ENCODE measurements around the gene ROBO4. TPM values are rescaled to one million over a fixed set of nuclear protein-coding genes. Genes with fewer than 3 reads are reported as not detected.
A peak's percentile ranks its signal among the peaks of the same experiment; 100 is the strongest.

The ROBO4 gene
- total RNA-seq, 1 donor from 2014 or later, result 186 TPM

DNA sequence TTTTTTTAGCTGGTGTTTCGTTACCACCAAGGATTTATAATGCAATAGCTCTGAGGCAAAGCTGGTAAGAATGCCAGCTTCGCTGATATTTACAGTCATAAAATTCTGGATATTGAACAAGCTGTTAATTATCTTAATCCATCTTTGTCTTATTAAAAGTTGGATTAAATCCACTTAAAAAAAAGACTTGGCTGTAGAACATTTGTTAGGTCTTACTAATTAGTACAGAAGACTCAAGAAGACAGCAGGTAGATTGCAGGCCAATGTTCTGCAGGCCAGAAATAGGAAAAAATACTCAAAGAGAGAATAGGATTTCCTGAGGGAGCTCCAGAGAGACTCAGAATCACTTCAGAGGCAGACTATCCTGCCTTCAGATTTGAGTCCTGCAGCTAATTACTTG lies 7.5 kb downstream of the ROBO4 start:
- no peak for DNase-seq (ENCODE audit: low read depth, low spot score)

DNA sequence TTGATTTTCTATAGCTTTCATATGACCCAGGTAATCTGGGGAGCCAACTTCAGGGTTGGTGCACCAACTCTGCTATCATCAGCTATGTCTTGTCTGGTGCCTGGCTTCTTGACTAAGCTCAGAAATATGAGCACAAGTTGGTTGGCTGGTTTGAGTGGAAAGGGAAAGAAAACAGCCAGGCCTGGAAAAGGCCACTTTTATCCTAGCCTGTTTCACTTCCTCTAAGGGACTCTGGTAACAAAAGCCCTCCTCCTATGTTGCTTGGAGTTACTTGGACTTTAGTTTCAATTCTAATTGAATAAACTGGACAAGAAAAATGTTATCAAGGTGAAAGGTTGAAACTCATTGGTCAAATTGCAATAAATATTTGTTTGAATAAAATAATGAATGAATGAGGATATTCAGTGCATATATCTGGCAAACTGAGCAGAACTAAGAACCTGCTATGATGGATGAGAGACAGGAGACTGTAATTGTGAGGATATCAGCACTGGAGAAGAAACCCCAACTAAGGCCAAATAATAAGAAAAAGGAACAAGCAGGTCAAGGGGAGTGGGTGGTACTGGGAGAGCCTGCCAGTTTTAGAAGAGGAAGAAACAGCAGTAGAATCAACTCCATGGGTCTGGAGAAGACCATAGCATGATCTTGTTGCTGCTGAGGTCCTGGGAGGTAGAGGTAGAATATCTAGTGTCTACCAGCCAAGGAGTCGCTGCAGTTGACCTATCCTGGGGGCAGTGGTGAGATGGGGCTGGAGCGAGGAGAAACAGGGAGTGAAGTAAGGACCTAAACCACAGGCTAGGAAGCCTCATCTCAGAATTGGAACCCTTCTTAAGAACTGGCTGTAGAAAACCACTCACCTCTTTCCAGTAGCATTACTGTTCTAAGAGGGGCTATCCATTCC lies 8.2 kb downstream of the ROBO4 start:
- no peak for DNase-seq (ENCODE audit: low read depth, low spot score)

DNA sequence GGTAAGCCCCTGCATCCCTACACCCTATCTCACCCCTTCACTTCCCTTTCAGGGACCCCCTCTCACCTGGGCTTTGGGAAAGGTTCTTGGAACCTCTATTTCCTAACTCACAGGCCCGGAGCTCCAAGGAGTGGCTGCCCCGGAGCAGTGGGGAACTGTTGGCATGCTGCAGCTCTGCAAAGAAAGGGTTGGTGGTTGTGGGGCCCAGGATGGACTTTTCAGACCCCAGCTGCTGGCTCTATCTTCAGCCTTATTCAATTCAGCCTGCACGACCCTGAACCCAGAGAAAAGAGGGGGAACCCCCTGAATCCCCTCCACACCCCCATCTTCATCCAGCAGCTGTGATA lies 10.0 kb downstream of the ROBO4 start:
- no peak for DNase-seq (ENCODE audit: low read depth, low spot score)

DNA sequence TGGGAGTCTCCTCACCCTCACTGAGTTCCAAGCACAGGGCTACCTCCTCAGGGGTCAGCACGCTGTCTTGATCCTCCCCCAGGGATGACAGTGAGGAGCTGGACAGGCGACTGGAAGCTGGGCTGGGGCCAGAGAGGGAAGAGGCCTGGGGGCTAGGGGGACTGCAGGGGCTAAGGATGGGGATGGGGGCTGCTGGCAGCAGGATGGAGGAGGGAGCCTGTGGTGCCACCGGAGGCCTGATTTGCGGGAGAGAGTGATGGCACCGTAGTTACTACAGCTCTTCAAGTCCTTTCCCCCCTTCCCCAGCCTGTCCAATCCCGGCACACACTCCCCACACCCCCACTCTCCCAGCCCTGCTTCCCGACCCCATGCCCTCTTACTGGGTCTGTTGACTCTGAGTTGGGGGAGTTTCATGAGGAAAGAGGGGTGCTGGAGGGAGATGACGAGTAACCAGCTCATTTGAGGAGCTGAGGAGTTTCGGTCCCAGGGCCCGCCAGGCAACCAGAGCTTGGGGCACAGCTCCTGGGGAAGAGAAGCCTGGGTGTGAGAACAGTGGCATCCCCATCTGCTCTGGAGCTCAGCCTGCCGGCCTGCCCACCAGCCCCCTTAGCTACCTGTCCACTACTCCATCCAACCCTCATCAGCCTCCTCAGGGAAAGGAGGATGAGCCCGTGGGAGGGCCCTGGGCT lies 10.5 kb downstream of the ROBO4 start:
- no peak for DNase-seq (ENCODE audit: low read depth, low spot score)

DNA sequence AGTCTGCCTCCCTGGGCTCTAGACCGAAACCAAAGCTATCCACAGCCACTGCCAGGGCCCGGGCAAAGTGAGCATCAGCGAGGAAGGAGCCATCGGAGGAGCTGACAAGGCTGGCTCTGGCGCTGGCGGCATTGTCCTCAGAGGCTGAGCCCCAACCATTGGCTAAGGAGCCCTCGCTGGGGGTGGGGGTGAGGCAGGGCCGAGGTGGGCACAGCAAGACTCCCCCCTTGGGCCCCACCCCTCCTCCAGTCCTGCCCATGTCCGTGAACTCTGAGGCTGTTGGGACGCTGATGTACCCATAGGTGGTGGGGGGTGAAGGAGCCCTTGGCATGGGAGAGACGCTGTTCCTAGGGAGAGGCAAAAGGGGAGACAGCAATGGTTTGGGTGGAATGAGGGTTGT lies 11.2 kb downstream of the ROBO4 start:
- no peak for DNase-seq (ENCODE audit: low read depth, low spot score)

DNA sequence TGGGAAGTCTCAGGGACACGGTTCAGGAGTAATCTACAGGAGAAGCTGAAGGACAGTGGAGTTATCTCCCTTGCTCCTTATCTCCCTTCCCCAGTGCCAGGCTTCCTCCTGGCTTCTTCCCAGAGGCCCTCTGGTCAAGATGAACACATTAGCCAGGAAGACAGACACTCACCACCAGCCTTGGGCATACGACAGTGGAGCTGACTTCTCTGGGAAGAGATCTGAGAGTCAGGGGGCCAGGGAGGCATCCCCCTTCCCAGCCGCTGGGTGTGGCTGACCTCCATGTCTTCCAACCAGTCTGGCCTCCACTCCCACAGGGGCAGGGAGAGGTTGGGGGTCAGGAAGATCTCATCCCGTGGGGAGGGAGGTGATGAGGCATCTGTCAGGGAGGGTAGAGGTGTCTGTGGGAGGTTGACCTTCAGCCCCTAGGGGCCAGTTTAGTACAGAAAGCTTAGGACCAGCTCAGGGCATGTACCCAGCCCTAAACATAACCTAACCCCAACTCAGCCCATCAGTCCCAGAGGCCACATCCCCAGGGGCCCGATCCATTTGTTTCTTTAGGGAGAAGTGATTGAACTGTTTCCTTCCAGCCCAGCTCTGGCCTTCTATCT lies 12.7 kb downstream of the ROBO4 start:
- no peak for DNase-seq (ENCODE audit: low read depth, low spot score)

DNA sequence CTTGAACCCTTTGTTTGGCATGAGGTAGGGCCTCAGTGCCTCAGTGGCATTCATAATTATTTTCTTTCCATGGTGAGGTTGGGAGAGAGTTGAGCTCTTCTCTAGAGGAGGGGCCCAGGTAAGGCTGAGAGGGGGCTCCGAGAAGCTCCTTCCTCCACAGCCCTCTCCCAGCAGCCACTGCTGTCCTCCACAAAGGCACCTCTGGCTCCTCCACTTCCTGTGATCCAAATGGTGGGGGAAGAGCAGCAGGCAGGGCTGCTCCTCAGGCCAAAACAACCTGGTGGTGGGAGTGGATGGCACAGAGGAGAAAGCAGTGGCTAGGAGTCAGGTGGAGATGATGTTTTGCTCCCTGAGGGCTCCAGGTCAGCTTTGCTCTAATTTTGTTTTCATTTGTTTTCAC lies 13.3 kb downstream of the ROBO4 start:
- no peak for DNase-seq (ENCODE audit: low read depth, low spot score)

DNA sequence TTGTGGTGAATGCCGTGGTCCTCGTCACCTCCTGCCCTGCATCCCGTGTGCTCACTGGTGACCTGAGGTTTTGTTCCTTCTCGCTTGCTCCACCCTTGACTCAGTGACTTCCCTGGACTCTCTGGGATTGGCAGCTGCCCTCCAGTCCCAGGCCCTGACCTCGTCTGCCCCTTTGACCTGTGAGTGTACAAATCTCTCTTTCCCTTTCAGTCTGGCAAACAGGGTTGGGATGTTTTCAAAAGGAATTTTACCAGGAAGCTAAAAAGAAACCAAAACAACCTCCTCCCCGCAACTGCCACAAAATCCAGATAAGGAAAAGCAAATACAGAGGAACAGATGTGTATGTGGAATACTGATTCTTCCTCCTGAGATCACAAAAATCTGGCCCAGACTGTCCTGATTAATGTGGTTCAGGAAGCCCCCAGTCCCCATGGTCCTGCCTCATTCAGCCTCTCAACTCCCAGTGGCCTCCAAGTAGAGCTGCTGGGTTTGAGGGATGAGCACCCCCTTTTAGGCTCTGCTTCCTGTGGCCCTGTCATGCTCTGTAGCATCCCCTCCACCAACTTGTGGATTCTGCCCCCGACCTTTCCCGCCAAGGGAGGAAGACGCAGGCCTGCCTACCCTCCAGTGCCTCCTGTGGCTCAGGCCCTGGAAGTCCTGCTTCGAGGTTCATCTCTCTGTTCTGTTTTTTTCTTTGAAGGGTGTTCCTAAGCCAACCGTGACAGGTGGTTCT lies 15.2 kb downstream of the ROBO4 start:
- no peak for DNase-seq (ENCODE audit: low read depth, low spot score)

DNA sequence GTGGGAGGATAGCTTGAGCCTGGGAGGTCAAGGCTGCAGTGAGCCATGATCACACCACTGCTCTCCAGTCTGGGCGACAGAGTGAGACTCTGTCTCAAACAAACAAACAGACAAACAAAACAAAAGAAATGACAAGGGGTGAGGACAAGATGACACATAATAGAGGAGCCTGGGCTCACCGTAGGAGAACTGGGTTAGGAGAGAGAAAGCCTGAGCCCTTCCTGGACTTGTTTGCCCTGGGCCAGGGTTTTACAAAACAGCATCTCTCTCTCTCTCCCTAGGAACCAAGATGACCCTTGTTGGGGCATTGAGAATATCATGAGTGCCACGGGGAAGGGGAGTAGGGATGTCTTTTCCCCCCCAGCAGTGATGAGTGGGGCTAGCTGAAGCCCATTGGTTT lies 16.7 kb downstream of the ROBO4 start:
- no peak for DNase-seq (ENCODE audit: low read depth, low spot score)

DNA sequence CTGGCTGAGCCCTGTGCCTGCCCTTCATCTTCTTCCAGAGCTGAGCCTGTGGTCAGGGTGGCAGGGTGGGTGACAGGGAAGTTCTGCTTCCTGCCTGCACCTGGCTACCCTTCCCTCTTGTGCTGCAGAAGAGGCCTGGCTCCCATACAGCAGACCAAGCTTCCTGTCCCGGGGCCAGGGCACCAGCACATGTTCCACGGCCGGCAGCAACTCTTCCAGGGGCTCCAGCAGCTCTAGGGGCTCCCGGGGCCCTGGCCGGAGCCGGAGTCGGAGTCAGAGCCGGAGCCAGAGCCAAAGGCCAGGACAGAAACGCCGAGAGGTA lies 17.4 kb downstream of the ROBO4 start:
- DNase-seq (ENCODE audit: low read depth, low spot score), result no peak

DNA sequence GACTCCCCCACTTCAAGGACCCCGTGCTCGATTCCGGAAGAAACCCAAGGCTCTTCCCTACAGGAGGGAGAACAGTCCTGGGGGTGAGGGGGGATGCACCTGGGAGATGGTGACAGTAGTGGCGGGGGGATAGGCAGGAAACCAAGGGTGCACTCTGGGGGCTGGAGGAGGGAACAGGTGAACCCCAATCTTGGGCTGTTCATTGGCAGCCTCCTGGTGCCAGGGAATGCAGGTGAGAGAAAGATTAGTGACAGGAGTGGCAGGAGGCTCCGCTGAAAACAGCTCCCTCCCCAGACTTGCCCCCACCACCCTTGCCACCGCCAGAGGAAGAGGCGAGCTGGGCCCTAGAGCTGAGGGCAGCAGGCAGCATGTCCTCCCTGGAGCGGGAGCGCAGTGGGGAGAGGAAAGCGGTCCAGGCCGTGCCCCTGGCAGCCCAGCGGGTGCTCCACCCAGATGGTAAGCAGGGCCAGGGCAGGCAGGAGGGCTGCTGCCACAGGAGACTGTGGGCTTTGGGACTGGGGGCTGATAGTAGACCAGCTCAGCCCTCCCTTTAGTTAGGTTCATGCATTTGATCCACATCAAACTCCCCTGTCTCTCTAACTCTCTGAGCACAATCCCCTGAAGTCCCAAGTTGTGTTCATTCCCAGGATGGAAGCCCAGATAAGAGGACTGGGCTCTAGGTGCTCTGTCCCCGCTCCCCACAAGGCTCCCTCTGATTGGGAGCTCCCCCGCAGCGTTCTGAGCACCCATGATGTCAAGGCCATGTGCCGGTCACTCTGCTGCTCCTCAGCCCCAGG lies 18.0 kb downstream of the ROBO4 start:
- no peak for DNase-seq (ENCODE audit: low read depth, low spot score)

DNA sequence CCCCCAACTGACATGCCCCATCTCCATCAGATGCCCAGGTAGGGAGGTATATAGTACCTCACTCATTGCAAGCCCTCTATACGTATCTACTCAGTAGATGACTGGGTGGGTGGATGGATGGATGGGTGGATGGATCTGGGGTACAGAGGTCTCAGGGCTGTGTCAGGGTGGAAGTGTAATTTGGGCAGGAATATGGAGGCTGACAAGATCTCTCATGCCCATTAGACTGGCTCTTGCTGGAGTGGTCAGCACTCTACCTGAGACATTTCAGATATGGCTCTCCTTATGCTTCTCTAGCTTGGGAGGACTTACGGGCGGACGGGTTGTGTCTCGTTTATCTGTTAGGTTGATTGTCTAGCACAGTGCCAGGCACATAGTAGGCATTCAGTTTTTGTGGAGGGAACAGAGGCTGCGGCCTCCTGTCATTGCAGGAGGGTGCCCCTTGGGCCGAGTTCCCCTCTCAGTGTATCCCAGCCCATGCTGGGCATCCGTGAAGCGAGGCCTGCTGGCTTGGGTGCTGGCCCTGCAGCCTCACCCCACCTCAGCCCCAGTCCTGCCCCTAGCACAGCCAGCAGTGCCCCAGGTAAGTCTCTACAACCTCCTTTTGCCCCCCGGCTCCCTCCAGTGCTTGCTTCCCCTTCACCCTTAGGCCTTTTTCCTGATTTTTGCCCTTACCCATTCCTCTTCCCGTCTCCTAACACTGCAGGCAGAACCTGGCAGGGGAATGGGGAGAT lies 18.7 kb downstream of the ROBO4 start:
- DNase-seq (ENCODE audit: low read depth, low spot score), result no peak

DNA sequence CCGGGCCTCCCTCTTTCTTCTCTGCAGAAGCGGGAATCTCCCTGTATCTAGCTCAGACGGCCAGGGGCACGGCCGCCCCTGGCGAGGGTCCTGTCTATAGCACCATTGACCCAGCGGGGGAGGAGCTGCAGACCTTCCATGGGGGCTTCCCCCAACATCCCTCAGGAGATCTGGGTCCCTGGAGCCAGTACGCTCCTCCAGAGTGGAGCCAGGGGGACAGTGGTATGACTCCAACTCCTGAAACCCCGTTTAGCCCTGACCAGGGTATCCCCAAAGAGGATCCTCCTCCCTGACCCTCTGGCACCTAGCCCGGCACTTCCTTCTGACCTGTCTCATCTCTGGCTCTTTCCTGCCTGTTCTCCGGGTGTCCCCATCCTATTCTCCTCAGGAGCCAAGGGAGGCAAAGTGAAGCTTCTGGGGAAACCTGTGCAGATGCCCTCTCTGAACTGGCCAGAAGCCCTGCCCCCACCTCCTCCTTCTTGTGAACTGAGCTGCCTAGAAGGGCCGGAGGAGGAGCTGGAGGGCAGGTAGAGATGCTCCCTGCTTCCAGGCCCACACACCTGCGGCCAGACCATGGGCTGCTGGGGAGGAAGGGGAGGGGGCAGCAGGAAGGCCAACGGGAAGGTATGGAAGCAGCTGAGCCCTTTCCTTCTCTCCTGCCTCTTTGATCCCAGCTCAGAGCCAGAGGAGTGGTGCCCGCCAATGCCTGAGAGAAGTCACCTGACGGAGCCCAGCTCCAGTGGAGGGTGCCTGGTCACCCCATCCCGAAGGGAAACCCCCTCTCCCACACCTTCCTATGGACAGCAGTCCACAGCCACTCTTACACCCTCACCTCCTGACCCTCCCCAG lies 19.5 kb downstream of the ROBO4 start:
- DNase-seq (ENCODE audit: low read depth, low spot score), result no peak

DNA sequence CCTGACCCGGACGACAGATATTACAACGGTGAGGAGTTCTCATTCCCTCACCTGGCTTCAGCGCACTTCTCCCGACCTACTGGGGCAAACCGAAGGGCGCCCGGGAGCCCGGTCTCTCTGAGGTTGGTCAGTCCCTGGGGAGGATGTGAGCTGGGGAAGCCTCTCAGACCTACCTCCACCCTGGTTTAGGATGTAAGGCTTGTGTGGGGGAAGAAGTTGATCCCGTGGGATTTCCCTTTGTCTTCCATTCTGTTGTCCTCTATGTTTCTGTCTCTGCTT lies 20.1 kb downstream of the ROBO4 start:
- DNase-seq (ENCODE audit: low read depth, low spot score), result no peak

DNA sequence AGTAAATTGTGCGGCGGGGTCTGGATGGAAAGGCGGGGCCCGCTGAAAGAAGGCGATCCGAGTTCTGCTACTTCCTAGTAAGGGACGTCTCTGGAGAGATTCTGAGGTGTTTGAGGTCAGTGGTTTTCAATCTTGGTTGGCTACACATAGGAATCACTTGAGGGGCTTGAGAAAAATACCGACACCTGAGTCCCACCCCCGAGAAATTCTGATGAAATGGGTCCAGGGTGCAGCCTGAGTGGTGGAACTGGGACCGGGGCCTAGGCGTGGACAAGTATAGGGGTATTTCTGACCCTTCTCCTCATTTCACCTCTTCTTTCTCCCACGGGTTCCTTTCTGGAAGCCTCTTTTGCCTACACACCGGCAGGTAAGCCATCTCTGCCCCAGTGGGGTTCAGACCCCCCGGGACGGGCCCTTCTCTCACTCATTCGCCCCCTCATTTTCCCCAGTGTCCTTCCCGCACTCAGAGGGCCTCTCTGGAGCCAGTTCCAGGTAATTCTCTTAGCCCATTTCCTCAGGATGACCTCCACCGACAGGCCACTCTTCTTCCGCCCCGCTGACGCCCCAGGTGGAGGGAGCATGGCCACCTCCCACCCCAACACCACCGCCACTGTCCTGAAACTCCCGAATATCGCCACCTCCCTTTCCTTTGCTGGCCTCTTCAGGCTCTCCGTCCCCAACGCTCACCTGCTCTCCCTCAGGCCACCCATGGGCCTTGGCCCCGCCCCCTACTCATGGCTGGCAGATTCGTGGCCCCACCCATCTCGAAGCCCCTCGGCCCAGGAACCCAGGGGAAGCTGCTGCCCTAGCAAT lies 20.6 kb downstream of the ROBO4 start:
- DNase-seq (ENCODE audit: low read depth, low spot score), result no peak

DNA sequence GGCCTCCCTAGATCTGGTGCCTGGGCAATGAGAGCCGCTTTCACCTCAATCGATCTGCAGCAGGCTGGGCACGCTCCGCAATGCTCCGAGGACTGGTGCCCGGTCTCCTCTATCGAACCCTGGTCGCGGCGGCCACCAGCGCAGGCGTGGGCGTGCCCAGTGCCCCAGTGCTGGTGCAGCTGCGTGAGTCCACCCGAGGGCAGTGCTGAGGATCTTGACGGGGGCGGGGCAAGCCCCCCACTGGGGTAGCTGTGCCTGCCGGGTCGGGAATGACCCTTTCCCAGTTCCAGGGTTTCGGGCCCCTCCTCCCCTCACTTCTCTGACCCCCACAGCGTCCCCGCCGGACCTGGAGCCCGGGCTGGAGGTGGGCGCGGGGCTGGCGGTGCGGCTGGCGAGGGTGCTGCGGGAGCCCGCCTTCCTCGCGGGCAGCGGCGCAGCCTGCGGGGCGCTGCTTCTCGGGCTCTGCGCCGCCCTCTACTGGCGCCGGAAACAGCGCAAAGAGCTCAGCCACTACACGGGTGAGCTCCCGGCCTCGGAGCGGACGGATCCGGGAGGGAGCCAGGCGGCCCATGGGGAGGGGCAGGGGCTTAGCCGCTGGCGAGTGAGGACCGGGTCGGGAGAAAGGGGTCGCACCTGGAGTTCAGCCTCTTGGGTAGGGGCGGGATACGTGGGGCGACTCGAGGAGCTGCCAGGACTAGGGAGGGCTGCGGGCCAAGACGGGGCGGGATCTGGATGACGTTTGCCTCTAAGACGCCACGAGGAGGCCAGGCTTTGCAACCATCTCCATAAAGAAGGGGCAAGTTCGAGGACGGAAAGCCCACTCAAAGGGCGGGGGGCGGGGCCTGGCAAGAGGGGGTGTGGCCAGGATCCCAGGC lies 21.5 kb downstream of the ROBO4 start:
- DNase-seq (ENCODE audit: low read depth, low spot score), result peak; percentile 89

DNA sequence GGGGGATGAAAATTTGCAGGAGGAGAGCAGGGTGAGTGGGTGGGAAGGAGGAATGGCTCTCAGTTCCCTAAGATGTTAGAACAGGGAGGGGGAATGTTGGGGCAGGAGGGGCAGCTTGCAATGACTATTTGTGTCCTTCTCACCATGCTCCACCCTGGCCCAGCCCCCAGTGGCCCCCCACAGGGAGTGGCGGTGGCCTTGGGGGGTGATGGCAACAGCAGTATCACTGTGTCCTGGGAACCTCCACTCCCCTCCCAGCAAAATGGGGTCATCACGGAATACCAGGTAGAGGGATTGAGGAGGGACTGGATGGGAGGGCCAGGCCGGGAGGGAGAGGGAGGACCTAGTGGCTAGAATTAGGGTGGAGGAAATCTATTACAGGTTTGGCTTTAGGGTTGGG lies 22.3 kb downstream of the ROBO4 start:
- DNase-seq (ENCODE audit: low read depth, low spot score), result no peak

Data from pulmonary artery endothelial cell (primary cell).